GM10266 (cell line): ENCODE results near the gene RBFOX1.

Experiments
- DNase-seq: peaks from one replicate; pipeline ENCODE4 v3.0.0; 2012; ENCODE audit errors: extremely low spot score
- TF ChIP-seq, protein P1 (sequence below): IDR thresholded peaks from 2 replicates; pipeline ENCODE4 v1.5.1; 2012; ENCODE audit warnings: mild to moderate bottlenecking, low read depth; ENCODE audit not compliant: control insufficient read depth, insufficient read depth; ENCODE audit errors: missing control alignments

The RBFOX1 gene

DNA sequence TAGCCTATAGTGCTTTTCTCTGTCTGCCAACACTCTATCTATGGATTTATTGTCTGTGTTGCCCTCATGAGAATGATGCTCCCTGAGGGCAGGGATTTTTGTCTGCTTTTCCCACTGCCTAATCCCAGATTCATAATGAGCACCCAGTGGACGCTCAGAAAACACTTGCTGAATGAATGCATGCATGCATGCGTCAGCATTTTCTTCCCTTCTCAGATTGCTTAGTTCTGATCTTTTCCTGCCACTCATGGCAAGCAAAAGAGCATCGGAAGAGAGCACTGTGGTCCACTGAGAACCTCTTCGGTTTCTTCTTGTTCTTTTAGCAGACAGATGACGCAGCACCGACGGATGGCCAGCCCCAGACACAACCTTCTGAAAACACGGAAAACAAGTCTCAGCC, 246.8 kb downstream of the RBFOX1 start:
- TF ChIP-seq, protein P1, sequence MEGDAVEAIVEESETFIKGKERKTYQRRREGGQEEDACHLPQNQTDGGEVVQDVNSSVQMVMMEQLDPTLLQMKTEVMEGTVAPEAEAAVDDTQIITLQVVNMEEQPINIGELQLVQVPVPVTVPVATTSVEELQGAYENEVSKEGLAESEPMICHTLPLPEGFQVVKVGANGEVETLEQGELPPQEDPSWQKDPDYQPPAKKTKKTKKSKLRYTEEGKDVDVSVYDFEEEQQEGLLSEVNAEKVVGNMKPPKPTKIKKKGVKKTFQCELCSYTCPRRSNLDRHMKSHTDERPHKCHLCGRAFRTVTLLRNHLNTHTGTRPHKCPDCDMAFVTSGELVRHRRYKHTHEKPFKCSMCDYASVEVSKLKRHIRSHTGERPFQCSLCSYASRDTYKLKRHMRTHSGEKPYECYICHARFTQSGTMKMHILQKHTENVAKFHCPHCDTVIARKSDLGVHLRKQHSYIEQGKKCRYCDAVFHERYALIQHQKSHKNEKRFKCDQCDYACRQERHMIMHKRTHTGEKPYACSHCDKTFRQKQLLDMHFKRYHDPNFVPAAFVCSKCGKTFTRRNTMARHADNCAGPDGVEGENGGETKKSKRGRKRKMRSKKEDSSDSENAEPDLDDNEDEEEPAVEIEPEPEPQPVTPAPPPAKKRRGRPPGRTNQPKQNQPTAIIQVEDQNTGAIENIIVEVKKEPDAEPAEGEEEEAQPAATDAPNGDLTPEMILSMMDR, result no peak
- DNase-seq, result no peak

DNA sequence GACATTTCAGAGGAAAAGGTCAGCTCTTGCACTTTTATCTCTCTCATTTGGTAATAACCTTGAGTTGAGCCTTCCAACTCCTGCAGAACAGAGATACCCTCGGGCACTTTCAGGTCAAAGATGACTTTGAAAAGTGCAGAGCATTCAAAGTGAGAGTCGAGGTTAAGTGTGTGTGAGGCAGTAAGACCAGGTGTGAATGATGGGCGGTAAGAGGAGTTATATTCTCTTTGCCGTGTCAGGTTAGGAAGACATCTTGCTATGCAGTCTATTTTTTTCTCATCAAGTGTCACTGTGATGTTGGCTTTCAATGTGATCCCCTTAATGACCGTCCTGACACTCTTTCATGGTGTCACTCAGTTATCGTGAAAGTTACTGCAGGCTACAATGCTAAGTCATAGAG, 248.5 kb downstream of the RBFOX1 start:
- no peak for DNase-seq
- TF ChIP-seq, protein P1, result no peak

GRCh38 chr16:7583396-7583795, 250.8 kb downstream of the RBFOX1 start:
- TF ChIP-seq, protein P1, result no peak
- no peak for DNase-seq

GRCh38 chr16:7584561-7584960, 251.9 kb downstream of the RBFOX1 start:
- DNase-seq, result no peak
- TF ChIP-seq, protein P1, result no peak

DNA sequence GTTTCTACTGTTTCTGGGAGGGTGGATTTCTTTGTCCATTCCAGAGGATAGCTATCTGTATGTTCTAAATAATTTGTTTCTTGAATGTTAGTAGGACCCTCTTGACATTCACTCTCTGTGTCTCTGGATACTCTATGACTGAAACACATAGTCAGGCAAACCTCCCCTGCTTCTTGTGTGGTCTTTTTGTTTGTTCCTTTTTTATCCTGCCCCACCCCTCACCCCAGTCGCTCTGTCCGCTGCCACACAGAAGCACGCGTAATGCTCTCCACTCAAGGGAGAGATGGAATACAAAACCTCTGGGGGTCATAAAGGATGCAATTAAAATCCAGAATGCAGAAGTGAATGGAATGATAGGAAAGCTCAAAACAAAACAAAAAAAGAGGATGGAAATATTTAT, 253.1 kb downstream of the RBFOX1 start:
- DNase-seq, result no peak
- TF ChIP-seq, protein P1, result no peak

GRCh38 chr16:7590934-7591333, 258.3 kb downstream of the RBFOX1 start:
- DNase-seq, result no peak
- TF ChIP-seq, protein P1, result no peak

GRCh38 chr16:7596308-7596707, 263.7 kb downstream of the RBFOX1 start:
- TF ChIP-seq, protein P1, result no peak
- no peak for DNase-seq
